Fibroblast of the aortic adventitia (primary cell): ENCODE data around the gene VTA1. TPM values are rescaled to one million over a fixed set of nuclear protein-coding genes. Genes with fewer than 3 reads are reported as not detected.
"Not testable (repeated sequence)": the region's sequence is repeated elsewhere in the genome, so short reads cannot be mapped to it uniquely, and the experiment has no call there.

Experiments
- DNase-seq: peaks from one replicate; pipeline ENCODE4 v3.0.0-alpha.2; 2010; ENCODE audit warnings: low read depth
- H3K4me3 ChIP-seq: 2 replicates; pipeline ENCODE4 v1.5.1; 2011; ENCODE audit warnings: low read depth, mild to moderate bottlenecking, control low read depth, low read length, moderate library complexity
- CTCF ChIP-seq: IDR thresholded peaks from 2 replicates; pipeline ENCODE4 v1.5.1; 2011; ENCODE audit warnings: mild to moderate bottlenecking, low read length, control low read depth, inconsistent platforms; ENCODE audit not compliant: insufficient read depth
- total RNA-seq: library from RNA; depleted of rRNA; stranded (reverse); fragments of >200 nt; gene quantifications from 2 replicates; pipeline ENCODE4 v1.2.3, GENCODE V29; 2012; ENCODE audit warnings: low replicate concordance

The VTA1 gene
- total RNA-seq, 1 donor: 95.2 TPM

- TF ChIP-seq CTCF: no peak
- DNase-seq: no peak
- H3K4me3 ChIP-seq: no peak overlapping the region
Observed at GRCh38 chr6:142154336-142154735, 7.3 kb downstream of the VTA1 start.

GRCh38 chr6:142155091-142155490, 8.0 kb downstream of the VTA1 start:
- TF ChIP-seq CTCF: no peak
- DNase-seq: no peak
- H3K4me3 ChIP-seq: no peak overlapping the region

DNA sequence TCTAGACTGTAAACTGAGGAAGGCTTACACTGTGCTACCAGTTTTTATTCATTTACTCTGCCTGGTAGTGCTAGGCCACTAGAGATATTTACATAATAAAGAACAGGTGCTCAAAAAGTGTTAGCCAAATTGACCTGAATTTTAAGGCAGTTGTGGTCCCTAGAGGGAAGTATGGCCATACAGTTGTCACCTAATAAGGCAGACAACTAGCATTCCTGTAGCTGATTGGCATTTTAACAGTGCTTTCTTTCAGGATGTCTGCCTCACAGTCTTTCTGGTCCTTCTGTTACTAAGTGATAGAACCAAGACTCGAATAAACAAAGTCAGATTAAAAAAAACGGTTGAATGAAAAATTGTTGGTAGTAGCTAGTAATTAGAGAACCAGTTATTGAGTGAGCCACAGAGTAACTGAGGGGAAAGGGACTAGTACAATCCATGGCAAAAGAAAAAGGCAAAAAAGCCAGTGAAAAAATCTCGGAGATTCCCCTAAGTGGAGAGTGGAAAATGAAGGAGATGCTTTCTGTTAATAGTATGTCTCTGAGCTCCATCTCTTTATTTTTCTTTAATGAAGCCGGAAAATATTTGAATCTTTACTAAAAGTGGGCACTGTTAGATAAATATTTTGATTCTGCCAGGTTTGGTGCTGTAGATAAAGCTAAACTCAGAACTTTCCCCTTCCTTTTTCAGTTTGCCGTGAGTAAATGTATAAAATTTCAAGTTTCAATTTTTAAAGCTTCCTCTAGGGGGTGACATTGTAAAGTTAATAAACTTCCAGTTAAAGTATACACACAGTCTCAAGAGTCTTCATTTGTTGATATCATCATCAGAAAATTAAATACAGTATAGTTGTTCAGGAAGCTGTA, 9.1 kb downstream of the VTA1 start:
- no peak overlapping the region for H3K4me3 ChIP-seq
- peak; percentile 51 for DNase-seq
- peak; percentile 38 for TF ChIP-seq CTCF

GRCh38 chr6:142156758-142157068, 9.7 kb downstream of the VTA1 start:
- DNase-seq, H3K4me3 ChIP-seq: not testable (repeated sequence)

- TF ChIP-seq CTCF: no peak
- no peak overlapping the region for H3K4me3 ChIP-seq
- no peak for DNase-seq
Observed at GRCh38 chr6:142162780-142163179, 15.7 kb downstream of the VTA1 start.

DNA sequence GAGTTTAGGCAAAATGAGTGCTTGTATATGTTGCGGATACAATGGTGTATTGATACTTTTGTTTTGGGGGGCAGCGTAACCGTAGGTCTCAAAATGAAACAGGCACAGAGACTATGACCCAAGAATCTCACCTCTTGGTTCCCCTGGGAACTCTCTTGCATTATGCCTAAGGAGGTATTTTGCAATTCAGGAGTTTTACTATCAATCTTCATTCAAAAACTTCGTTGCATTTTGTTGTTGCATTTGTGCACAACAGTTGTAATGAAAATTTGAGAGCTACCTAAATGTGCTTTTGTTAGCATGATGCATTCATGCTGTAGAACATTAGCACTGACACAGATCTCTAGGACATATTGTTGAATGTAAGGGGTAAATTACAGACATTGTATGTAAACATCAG, 18.2 kb downstream of the VTA1 start:
- no peak for DNase-seq
- TF ChIP-seq CTCF: no peak
- H3K4me3 ChIP-seq: no peak overlapping the region

DNA sequence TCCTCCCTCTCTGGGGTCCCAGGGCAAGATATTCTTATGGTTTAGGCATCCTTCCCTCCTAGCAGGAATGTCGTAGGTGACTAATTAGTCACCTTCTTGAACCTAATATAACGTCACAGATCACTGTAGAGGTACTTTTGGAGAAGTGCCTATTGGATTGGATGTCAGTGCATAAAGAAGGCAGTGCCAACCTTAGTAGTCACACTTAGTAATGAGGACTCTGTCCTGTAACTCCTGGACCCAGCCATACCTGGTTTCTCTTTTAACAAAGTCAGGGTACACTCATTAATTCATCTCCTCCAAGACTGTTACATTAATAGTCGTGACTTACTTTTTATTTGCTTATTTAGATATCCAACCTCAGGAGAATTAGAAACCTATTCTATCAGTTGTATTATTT, 20.0 kb downstream of the VTA1 start:
- DNase-seq: no peak

More for the DNA sequence above, 20.0 kb downstream of the VTA1 start:
- TF ChIP-seq CTCF: no peak
- H3K4me3 ChIP-seq: no peak overlapping the region
